Vagina (tissue), 2 donors: ENCODE results near the gene TBCB. TPM values are rescaled to one million over a fixed set of nuclear protein-coding genes. Genes with fewer than 3 reads are reported as not detected.

Source experiments
- DNase-seq, 2 donors: peaks; one replicate each; pipeline ENCODE4 v3.0.0-alpha.2; 2017; ENCODE audit errors: extremely low spot score in 2 of 2
- H3K27ac ChIP-seq: fragments of 200-600 bp; sonication (generic); one replicate; pipeline ENCODE4 v1.5.1; 2019
- H3K27me3 ChIP-seq: fragments of 200-600 bp; sonication (generic); one replicate; pipeline ENCODE4 v1.5.1; 2019
- H3K36me3 ChIP-seq, 2 donors: fragments of 200-600 bp; sonication (generic); one replicate each; pipeline ENCODE4 v1.5.1; 2017 to 2019
- H3K4me1 ChIP-seq: fragments of 200-600 bp; sonication (generic); one replicate; pipeline ENCODE4 v1.5.1; 2019
- H3K4me3 ChIP-seq, 2 donors: fragments of 200-600 bp; sonication (generic); 1 replicate in 1 of 2; 2 replicates in 1 of 2; pipeline ENCODE4 v1.5.1; 2016 to 2019
- H3K9me3 ChIP-seq: fragments of 200-600 bp; sonication (generic); one replicate; pipeline ENCODE4 v1.5.1; 2019
- POLR2A ChIP-seq, 2 donors: fragments of 450-650 bp; IDR thresholded peaks; one replicate each; pipeline ENCODE4 v1.6.1; 2017; ENCODE audit warnings: antibody characterized with exemption in 2 of 2, mild to moderate bottlenecking in 2 of 2, moderate library complexity in 2 of 2
- POLR2AphosphoS5 ChIP-seq, 2 donors: sonication (generic); formaldehyde crosslinking; IDR thresholded peaks; one replicate each; pipeline ENCODE4 v1.9.0; 2017; ENCODE audit warnings: antibody characterized with exemption in 2 of 2, mild to moderate bottlenecking in 2 of 2, low read depth in 1 of 2; ENCODE audit not compliant: insufficient read depth in 1 of 2
- intact Hi-C: fragments of 100-400 bp; cut with DNase I; formaldehyde crosslinking; loops from one replicate; pipeline ENCODE4 v1.15.1; 2023
- total RNA-seq: library from RNA; depleted of rRNA; stranded (reverse); fragments of >200 nt; gene quantifications from one replicate; pipeline ENCODE4 v1.2.3, GENCODE V29; 2016
- TF ChIP-seq, protein P1 (sequence below), 3 experiments: fragments of 450-650 bp in 2 of 3; fragments of 200-600 bp in 1 of 3; sonication (generic) in 1 of 3; IDR thresholded peaks; one replicate each; pipeline ENCODE4 v1.5.1; 2017 to 2019; ENCODE audit warnings: antibody characterized with exemption in 3 of 3, mild to moderate bottlenecking in 2 of 3, moderate library complexity in 2 of 3

The TBCB gene
- total RNA-seq, 1 donor from 2014 or later: 105 TPM

GRCh38 chr19:36142496-36142895 is 27.2 kb downstream of the TBCB start:
- Histone ChIP-seq H3K36me3 (peaks cover 0 to 48% of the 10 kb centered on the region in 2 donors), H3K9me3 (no peaks in the 10 kb centered on the region), H3K27me3 (no peaks in the 10 kb centered on the region), H3K4me3 (no peak overlapping the region), H3K27ac (no peak overlapping the region), H3K4me1 (peaks cover 26% of the 10 kb centered on the region)
- DNase-seq: no peak
- intact Hi-C loops: loop anchor here (10.0 kb wide), 1 partner anchor 1468 kb away; the partner anchor contains the start of genes SCGB2B2 and ZNF302
- TF ChIP-seq POLR2A (IDR thresholded peaks at IDR 0.05): no peak
- TF ChIP-seq, protein P1, sequence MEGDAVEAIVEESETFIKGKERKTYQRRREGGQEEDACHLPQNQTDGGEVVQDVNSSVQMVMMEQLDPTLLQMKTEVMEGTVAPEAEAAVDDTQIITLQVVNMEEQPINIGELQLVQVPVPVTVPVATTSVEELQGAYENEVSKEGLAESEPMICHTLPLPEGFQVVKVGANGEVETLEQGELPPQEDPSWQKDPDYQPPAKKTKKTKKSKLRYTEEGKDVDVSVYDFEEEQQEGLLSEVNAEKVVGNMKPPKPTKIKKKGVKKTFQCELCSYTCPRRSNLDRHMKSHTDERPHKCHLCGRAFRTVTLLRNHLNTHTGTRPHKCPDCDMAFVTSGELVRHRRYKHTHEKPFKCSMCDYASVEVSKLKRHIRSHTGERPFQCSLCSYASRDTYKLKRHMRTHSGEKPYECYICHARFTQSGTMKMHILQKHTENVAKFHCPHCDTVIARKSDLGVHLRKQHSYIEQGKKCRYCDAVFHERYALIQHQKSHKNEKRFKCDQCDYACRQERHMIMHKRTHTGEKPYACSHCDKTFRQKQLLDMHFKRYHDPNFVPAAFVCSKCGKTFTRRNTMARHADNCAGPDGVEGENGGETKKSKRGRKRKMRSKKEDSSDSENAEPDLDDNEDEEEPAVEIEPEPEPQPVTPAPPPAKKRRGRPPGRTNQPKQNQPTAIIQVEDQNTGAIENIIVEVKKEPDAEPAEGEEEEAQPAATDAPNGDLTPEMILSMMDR (IDR thresholded peaks at IDR 0.05): no peak
- no peak for TF ChIP-seq POLR2AphosphoS5 (IDR thresholded peaks at IDR 0.05; ENCODE audit: insufficient read depth in 1 of 2, low read depth in 1 of 2)

DNA sequence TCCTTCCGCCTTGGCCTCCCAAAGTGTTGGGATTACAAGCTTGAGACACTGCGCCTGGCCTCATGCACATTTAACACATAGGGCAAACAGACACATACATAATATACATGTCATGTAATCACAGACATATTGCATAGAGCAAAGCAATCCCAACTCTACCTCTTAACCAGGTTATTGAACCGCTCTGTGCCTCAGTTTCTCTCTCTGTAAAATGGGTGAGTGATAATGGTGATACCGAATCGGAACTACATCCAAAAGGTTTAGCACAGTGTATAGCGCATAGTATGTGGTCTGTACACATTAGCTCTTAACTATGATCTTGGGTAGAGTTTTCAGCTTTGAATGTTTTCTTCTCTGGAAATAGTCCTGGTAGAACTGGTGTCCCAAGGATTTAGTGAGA is 29.4 kb downstream of the TBCB start:
- no peak overlapping the region for H3K27ac ChIP-seq
- no peaks in the 10 kb centered on the region for H3K9me3 ChIP-seq
- peaks cover 0 to 68% of the 10 kb centered on the region in 2 donors for H3K36me3 ChIP-seq
- peaks cover 17% of the 10 kb centered on the region for H3K4me1 ChIP-seq
- H3K4me3 ChIP-seq: no peak overlapping the region
- TF ChIP-seq POLR2AphosphoS5 (IDR thresholded peaks at IDR 0.05; ENCODE audit: insufficient read depth in 1 of 2, low read depth in 1 of 2) (no peak), POLR2A (IDR thresholded peaks at IDR 0.05) (no peak)
- TF ChIP-seq, protein P1 (IDR thresholded peaks at IDR 0.05): no peak
- DNase-seq: no peak
- H3K27me3 ChIP-seq: no peaks in the 10 kb centered on the region
- intact Hi-C loops: loop anchor here (10.0 kb wide), 1 partner anchor 1470 kb away; the partner anchor contains the start of genes SCGB2B2 and ZNF302

DNA sequence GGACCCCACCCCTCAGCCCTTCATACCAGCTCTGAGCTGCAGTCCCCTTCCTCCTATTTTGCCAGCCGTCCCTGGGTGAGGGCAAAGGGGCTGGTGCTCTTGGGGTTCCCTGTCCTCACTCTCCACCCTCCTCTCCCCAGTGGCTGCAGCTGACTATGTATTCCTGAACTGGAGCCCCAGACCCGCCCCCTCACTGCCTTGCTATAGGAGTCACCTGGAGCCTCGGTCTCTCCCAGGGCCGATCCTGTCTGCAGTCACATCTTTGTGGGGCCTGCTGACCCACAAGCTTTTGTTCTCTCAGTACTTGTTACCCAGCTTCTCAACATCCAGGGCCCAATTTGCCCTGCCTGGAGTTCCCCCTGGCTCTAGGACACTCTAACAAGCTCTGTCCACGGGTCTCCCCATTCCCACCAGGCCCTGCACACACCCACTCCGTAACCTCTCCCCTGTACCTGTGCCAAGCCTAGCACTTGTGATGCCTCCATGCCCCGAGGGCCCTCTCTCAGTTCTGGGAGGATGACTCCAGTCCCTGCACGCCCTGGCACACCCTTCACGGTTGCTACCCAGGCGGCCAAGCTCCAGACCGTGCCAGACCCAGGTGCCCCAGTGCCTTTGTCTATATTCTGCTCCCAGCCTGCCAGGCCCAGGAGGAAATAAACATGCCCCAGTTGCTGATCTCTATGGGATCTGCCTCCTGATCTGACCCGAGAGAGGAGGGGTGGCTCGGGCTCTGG is 34.6 kb downstream of the TBCB start:
- no peak for TF ChIP-seq POLR2A (IDR thresholded peaks at IDR 0.05)
- TF ChIP-seq POLR2AphosphoS5 (IDR thresholded peaks at IDR 0.05; ENCODE audit: insufficient read depth in 1 of 2, low read depth in 1 of 2): peak in 1 of 2 donors; percentile 36
- DNase-seq: no peak
- no peaks in the 10 kb centered on the region for H3K27me3 ChIP-seq
- H3K4me1 ChIP-seq: peaks cover 28% of the 10 kb centered on the region
- no peak overlapping the region for H3K4me3 ChIP-seq
- peaks cover 0 to 56% of the 10 kb centered on the region in 2 donors for H3K36me3 ChIP-seq
- H3K27ac ChIP-seq: no peak overlapping the region
- intact Hi-C loops: loop anchor here (10.0 kb wide), 1 partner anchor 1475 kb away; the partner anchor contains the start of genes SCGB2B2 and ZNF302
- H3K9me3 ChIP-seq: no peaks in the 10 kb centered on the region

GRCh38 chr19:36150586-36150985 is 35.3 kb downstream of the TBCB start:
- peaks cover 28% of the 10 kb centered on the region for H3K4me1 ChIP-seq
- intact Hi-C loops: no loop called here
- TF ChIP-seq POLR2A (IDR thresholded peaks at IDR 0.05): no peak
- TF ChIP-seq, protein P1 (IDR thresholded peaks at IDR 0.05): no peak
- peak overlapping the region; percentile 96 for H3K27ac ChIP-seq
- no peak overlapping the region for H3K4me3 ChIP-seq
- H3K27me3 ChIP-seq: no peaks in the 10 kb centered on the region
- H3K9me3 ChIP-seq: no peaks in the 10 kb centered on the region
- no peak for DNase-seq
- peaks cover 0 to 50% of the 10 kb centered on the region in 2 donors for H3K36me3 ChIP-seq

DNA sequence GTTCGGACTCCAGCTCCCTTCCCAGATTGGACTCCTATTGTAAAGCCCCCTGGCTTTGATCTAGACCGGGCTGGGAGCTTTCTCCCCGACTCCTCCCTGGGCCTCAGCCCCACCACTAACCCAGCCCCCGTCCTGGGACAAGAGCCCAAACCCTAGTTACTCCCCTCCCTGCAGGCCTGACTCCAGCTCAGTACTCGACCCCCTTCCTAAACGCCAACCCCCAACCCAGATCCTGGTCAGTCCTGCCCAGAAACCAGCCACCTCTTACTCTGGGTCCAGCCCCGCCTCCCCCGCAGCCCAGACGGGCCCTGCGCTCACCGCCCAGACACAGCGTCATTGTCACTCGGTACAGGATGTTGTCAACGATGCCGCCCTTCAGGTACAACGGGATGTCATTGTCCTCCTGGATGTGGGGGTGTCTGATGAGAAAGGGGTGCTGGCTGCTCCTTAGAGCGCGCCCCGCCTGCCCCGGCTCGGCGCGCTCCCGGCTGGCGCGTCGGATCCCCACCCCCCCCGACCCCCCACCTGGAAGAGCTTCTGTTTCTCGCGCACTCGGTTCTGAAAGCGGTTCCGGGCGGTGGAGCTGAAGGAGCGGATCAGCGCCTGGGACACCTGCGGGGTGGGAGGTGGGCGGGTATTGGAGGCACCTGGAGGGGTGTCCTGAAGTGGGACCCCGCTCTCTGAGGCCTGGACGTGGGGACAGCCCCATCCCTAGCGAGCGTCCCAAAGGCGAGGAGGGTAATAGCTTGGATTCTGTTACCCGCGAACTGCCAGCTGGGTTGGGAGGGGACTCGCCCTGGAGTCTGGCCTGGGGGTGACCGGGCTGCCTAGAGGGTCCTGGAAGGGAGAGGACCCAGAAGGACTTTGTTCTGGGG is 36.1 kb downstream of the TBCB start:
- Histone ChIP-seq H3K27me3 (no peaks in the 10 kb centered on the region), H3K4me1 (peaks cover 28% of the 10 kb centered on the region), H3K4me3 (peak overlapping the region; percentile 63 to 72), H3K27ac (peak overlapping the region; percentile 96), H3K36me3 (peaks cover 0 to 42% of the 10 kb centered on the region in 2 donors), H3K9me3 (no peaks in the 10 kb centered on the region)
- DNase-seq: no peak
- intact Hi-C loops: no loop called here
- TF ChIP-seq, protein P1 (IDR thresholded peaks at IDR 0.05): no peak
- TF ChIP-seq POLR2A (IDR thresholded peaks at IDR 0.05): peak in 1 of 2 donors; percentile 13
- TF ChIP-seq POLR2AphosphoS5 (IDR thresholded peaks at IDR 0.05; ENCODE audit: insufficient read depth in 1 of 2, low read depth in 1 of 2): peak in 1 of 2 donors; percentile 71
